OCI-M1 (cell line): ENCODE data around the gene GTPBP6.
"Not testable (repeated sequence)": the region's sequence is repeated elsewhere in the genome, so short reads cannot be mapped to it uniquely, and the experiment has no call there.

Source experiments
- DNase-seq: peaks from one replicate; lab custom pipeline; 2025; lab: John Stamatoyannopoulos, UW

GTPBP6 gene

DNA sequence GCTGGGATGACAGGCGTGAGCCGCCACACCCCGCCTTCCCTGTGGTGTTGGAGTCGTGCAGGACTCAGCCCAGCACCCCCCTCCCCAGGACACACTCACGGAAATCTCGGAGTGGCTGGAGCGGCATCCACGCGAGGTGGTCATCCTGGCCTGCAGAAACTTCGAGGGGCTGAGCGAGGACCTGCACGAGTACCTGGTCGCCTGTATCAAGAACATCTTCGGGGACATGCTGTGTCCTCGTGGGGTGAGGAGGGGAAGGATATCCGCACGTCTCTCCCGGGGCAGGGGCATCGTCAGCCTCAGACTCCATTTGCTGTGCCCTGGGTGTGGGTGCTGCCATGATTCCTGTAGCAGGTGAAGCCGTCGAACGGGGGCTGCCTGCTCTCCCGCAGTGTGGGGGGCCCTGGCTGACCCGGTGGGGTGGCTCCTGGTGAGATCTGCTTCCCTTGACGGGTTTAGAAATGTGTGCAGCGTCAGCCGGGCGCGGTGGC, 27.1 kb downstream of the GTPBP6 start:
- DNase-seq: no peak

DNA sequence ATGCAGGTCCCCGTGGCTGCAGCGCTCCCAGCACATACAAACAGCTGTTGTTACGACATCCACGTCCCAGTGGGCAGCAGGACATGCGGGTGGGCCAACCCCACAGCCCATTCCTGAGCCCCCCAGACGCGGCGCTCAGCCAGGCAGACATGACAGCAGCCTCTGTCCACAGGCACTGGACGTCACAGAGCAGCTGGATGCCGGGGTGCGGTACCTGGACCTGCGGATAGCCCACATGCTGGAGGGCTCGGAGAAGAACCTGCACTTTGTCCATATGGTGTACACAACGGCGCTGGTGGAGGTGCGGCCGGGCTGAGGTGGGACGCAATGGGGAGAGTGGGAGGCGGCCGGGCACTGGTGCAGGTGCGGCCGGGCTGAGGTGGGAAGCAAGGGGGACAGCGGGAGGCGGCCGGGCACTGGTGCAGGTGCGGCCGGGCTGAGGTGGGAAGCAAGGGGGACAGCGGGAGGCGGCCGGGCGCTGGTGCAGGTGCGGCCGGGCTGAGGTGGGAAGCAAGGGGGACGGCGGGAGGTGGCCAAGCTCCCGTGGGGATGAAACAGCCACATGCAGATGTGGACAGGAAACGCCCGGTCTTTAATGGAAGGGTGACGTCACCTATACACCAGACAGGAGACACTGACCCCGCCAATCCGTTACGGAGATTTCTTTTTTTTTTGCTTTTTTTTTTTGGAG, 28.0 kb downstream of the GTPBP6 start:
- no peak for DNase-seq

DNA sequence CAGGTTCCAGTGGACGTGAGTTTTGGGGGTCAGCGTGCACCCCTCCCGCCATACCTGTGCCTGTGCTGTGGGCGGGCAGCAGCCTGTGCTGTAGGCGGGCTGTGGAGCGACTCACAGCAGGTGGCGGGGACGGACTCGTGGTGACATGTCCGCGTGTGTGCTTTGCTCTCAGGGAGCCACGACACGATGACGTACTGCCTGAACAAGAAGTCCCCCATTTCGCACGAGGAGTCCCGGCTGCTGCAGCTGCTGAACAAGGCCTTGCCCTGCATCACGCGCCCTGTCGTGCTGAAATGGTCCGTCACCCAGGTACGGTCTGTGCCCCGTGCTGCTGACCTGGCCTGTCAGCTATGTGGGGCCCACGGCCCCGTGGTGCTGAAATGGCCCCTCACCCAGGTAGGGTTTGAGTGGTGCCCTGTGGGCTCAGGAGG, 30.0 kb downstream of the GTPBP6 start:
- no peak for DNase-seq

GRCh38 chrX:287670-288069, 30.9 kb downstream of the GTPBP6 start:
- no peak for DNase-seq

DNA sequence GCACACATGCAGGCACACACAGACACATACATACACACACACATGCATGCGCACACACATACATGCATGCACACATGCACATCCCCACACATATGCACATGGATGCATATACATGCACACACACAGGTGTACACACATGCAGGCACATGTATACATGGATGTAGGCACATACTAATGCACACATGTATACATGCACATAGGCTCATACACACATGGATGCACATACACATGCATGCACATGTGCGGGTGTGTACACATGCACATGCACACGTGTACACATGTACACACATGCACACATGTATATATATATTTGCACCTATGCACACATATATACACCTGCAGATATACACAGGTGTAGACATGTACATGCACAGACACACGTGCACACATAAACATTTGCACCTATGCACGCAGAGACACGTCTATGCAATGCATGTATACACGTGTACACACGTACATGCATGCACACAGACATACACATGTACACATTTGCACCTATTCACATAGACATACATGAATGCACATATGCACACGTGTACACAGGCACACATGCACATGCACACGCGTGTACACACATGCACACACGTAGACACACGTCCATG, 33.4 kb downstream of the GTPBP6 start:
- DNase-seq: no peak

DNA sequence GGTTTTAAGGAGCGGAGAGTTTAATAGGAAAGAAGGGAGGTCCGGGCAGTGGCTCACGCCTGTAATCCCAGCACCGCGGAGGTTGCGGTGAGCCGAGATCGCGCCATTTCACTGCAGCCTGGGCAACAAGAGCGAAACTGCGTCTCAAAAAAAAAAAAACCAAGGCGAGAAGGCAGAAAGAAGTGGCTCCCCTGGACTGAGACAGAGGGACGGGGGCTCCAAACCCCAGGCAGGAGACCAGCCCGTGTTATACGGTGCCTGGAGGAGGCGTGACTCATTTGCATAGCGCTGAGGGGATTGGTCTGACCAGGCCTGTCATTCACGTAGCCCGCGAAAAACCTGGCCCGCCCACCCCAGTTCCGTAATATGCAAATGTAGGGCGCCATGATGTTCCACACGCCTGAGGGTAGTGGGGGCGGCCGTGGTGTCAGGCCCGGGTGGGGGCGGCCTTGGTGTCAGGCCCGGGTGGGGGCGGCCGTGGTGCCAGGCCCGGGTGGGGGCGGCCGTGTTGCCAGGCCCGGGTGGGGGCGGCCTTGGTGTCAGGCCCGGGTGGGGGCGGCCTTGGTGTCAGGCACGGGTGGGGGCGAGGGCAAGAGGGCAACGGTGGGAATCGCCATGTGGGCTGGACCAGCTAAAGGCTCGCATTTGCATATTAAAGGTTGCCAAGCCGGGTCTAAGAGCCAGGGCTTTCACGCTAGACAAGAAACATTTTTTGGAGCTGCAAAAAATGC, 35.3 kb downstream of the GTPBP6 start:
- DNase-seq: no peak

- not testable (repeated sequence) for DNase-seq
These were observed 36.5 kb downstream of the GTPBP6 start for GRCh38 chrX:282000-282681.

GRCh38 chrX:281166-281999, 37.2 kb downstream of the GTPBP6 start, which contains the start of gene PLCXD1:
PLCXD1 (plus strand) TSS chrX:281381; CDS start chrX:284188, 2,807 bp downstream.
- DNase-seq: no peak

DNA sequence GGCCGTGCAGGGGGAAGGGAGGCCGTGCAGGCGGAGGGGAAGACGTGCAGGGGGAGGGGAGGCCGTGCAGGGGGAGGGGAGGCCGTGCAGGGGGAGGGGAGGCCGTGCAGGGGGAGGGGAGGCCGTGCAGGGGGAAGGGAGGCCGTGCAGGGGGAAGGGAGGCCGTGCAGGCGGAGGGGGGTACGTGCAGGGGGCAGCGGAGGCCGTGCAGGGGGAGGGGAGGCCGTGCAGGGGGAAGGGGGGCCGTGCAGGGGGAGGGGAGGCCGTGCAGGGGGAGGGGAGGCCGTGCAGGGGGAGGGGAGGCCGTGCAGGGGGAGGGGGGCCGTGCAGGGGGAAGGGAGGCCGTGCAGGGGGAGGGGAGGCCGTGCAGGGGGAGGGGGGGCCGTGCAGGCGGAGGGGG, 37.9 kb downstream of the GTPBP6 start:
- not testable (repeated sequence) for DNase-seq

DNA sequence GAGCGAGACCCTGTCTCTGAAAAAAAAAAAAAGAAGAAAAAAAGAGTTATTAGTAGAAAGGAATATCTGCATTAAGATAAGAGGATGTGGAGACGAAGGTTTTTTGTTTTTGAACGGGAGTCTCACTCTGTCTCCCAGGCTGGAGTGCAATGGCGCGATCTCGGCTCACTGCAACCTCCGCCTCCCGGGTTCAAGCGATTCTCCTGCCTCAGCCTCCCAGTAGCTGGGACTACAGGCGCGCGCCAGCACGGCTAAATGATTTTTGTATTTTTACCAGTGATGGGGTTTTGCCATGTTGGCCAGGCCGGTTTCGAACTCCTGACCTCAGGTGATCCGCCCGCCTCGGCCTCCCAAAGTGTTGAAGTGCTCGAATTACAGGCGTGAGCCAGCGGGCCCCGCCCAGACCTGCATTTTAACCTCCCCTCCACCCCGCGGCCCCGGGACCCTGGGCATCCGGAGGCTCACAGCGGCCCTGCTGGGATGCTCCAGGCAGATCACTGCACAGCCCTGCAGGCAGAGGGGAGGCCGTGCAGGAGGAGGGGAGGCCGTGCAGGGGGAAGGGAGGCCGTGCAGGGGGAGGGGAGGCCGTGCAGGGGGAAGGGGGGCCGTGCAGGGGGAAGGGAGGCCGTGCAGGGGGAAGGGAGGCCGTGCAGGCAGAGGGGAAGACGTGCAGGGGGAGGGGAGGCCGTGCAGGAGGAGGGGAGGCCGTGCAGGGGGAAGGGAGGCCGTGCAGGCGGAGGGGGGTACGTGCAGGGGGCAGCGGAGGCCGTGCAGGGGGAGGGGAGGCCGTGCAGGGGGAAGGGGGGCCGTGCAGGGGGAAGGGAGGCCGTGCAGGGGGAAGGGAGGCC, 38.6 kb downstream of the GTPBP6 start:
- not testable (repeated sequence) for DNase-seq

- no peak for DNase-seq
These were observed 41.9 kb downstream of the GTPBP6 start for GRCh38 chrX:276581-277201.

DNA sequence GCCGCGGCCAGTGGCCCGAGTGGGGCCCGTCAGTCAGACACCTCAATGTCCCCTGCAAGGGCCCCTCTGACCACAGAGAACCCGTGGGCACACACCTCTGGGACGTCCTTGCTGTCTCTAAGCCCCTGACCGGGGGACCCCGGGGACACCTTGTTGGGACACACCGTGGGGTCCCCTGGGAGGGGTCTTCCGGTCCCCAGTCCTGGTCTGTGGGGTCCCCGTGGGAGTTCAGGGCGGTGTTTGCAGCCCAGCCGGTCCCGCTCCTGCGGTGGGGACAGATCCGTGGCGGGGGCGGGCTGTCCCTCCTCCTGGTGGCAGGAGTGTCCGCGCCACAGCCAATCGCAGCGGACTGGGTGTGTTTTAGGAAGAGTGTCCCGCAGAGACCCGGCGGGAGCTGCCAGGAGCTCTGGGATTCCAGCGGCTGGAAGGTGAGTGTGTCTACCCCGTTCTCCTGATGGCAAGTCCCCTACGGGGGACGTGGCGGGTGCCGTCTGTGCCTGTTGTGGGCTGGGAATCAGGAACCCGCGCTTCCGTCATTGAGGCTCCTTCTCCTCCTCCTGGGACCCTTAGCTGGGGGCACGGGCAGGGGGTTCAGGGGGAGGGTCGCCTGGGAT, 42.5 kb downstream of the GTPBP6 start:
- no peak for DNase-seq

- DNase-seq: no peak
These were observed 43.1 kb downstream of the GTPBP6 start for GRCh38 chrX:275476-275966.

GRCh38 chrX:274904-275475, 43.6 kb downstream of the GTPBP6 start:
- DNase-seq: no peak

DNA sequence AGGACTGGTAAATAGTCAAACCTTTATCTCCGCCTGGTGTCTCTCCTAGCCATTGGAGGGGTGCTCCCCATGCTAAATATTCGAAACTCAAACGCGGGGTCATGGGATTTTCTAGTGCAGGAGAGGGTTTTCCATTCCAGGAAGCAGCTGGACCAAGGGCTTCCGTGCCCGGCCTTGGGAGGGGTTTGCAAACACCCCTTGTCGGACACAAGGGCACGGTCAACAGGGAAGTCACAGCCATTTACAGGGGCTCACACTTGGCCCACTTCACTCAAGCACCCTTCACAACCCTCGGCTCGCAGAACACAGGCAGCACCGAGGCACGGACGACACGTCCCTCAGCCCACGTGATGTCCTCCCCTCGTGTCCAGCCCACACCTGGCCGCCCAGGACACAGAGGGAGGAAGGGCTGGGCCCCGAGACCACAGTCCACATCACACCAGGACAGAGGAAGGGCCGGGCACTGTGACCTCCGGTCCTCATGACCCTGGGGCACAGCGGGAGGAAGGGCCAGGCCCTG, 47.7 kb downstream of the GTPBP6 start:
- DNase-seq: no peak

DNA sequence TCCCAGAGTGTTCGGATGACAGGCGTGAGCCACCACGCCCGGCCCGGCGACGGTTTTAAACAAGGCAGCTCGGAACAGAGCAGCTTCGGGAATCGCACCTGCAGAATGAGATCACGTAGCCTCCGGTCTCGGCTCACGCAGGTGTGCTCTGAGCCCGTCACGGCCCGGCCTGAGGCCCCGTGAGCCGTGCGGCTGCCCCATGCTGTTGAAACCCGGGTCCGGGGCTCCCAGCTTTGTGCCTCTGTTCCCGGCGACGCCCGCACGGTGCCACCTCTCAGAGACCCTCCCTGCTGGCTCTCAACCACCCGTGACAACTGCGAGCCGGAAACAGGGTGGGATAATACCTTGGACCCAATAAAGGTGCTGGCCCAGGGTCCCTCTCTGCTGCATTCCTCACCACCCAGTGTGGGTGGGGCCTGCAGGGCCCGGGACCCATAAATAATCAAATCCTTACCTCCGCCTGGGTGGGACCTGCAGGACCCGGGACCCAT, 50.8 kb downstream of the GTPBP6 start:
- no peak for DNase-seq

DNA sequence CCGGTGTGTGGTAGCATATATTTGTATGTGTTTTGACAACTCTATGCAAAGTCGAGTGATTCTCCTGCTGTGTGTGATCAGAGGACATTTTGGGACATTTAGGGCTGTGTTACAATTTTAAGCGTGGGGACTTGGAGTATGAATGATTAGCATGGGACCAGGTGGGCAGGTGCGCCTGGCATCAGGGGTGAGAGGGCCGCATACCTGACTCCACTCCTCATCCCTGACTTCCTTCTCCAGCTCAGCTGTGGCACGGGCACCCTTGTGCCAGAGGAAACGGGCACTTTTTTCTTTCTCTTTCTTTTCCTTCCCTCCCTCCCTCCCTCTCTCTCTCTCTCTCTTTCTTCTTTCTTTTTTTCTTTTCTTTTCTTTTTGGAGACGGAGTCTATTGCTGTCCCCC, 53.1 kb downstream of the GTPBP6 start:
- DNase-seq: no peak

DNA sequence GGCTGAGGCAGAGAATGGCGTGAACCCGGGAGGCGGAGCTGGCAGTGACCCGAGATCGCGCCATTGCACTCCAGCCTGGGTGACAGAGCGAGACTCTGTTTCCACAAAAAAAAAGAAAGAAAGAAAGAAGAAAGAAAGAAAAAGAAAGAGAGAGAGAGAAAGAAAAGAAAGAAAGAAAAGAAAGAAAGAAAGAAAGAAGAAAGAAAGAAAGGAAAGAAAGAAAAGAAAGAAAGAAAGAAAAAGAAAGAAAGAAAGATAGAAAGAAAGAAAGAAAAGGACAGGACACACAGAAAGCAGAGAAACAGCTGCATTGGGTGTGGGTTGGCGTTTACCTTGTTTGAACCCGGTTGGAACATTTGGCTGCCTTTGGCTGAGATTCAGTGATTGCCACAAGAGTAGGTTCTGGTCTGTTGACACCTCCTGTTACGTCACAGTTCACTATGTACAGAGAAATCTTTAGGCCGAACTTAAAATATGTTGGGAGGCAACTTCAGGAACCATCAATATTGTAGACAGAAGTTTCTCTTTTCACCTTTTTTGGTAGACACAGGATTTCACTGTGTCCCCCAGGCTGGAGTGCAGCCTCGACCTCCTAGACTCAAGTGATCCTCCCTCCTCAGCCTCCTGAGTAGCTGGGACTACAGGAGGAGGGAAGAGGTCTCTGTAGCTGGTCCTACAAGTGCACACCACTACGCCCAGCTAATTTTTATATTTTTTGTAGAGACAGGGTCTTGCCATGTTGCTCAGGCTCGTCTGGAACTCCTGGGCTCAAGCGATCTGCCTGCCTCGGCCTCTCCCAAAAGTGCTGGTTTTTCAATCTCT, 53.8 kb downstream of the GTPBP6 start:
- no peak for DNase-seq
